ENCODE data around the gene KLF11. TPM values are rescaled to one million over a fixed set of nuclear protein-coding genes. Genes with fewer than 3 reads are reported as not detected.

The KLF11 gene
- total RNA-seq, 1 donor, result 8.3 TPM

- Histone ChIP-seq H3K4me3 (ENCODE audit: insufficient read depth, low read length) (no peak overlapping the region), H3K27ac (ENCODE audit: low read depth, low read length) (no peak overlapping the region), H3K36me3 (ENCODE audit: insufficient read depth, low read length) (no peaks in the 10 kb centered on the region), H4K20me1 (ENCODE audit: insufficient read depth, low read length) (no peaks in the 10 kb centered on the region), H3K79me2 (ENCODE audit: insufficient read depth, low read length) (no peaks in the 10 kb centered on the region), H3K4me1 (ENCODE audit: insufficient read depth, low read length) (no peaks in the 10 kb centered on the region), H3K27me3 (ENCODE audit: insufficient read depth, low read length) (no peaks in the 10 kb centered on the region), H3K4me2 (ENCODE audit: insufficient read depth, low read length) (no peak overlapping the region), H3K9me3 (ENCODE audit: low read depth, low read length) (no peaks in the 10 kb centered on the region), H2AFZ (ENCODE audit: low read length) (no peak overlapping the region)
- no peak for DNase-seq (ENCODE audit: insufficient read length, low spot score, missing footprints)
- TF ChIP-seq, protein P1, sequence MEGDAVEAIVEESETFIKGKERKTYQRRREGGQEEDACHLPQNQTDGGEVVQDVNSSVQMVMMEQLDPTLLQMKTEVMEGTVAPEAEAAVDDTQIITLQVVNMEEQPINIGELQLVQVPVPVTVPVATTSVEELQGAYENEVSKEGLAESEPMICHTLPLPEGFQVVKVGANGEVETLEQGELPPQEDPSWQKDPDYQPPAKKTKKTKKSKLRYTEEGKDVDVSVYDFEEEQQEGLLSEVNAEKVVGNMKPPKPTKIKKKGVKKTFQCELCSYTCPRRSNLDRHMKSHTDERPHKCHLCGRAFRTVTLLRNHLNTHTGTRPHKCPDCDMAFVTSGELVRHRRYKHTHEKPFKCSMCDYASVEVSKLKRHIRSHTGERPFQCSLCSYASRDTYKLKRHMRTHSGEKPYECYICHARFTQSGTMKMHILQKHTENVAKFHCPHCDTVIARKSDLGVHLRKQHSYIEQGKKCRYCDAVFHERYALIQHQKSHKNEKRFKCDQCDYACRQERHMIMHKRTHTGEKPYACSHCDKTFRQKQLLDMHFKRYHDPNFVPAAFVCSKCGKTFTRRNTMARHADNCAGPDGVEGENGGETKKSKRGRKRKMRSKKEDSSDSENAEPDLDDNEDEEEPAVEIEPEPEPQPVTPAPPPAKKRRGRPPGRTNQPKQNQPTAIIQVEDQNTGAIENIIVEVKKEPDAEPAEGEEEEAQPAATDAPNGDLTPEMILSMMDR (IDR thresholded peaks at IDR 0.05; ENCODE audit: extremely low read depth, low read depth, low read length), result no peak
These were observed 20.9 kb upstream of the KLF11 start for GRCh38 chr2:10022445-10022844.

GRCh38 chr2:10022966-10023662 lies 20.2 kb upstream of the KLF11 start:
- Histone ChIP-seq H3K4me1 (ENCODE audit: insufficient read depth, low read length) (no peaks in the 10 kb centered on the region), H3K27me3 (ENCODE audit: insufficient read depth, low read length) (no peaks in the 10 kb centered on the region), H3K27ac (ENCODE audit: low read depth, low read length) (no peak overlapping the region), H3K4me2 (ENCODE audit: insufficient read depth, low read length) (no peak overlapping the region), H4K20me1 (ENCODE audit: insufficient read depth, low read length) (no peaks in the 10 kb centered on the region), H3K4me3 (ENCODE audit: insufficient read depth, low read length) (no peak overlapping the region), H3K79me2 (ENCODE audit: insufficient read depth, low read length) (no peaks in the 10 kb centered on the region), H3K9me3 (ENCODE audit: low read depth, low read length) (no peaks in the 10 kb centered on the region), H2AFZ (ENCODE audit: low read length) (no peak overlapping the region), H3K36me3 (ENCODE audit: insufficient read depth, low read length) (no peaks in the 10 kb centered on the region)
- DNase-seq (ENCODE audit: insufficient read length, low spot score, missing footprints), result peak; percentile 66
- TF ChIP-seq, protein P1 (IDR thresholded peaks at IDR 0.05; ENCODE audit: extremely low read depth, low read depth, low read length), result peak; percentile 26

DNA sequence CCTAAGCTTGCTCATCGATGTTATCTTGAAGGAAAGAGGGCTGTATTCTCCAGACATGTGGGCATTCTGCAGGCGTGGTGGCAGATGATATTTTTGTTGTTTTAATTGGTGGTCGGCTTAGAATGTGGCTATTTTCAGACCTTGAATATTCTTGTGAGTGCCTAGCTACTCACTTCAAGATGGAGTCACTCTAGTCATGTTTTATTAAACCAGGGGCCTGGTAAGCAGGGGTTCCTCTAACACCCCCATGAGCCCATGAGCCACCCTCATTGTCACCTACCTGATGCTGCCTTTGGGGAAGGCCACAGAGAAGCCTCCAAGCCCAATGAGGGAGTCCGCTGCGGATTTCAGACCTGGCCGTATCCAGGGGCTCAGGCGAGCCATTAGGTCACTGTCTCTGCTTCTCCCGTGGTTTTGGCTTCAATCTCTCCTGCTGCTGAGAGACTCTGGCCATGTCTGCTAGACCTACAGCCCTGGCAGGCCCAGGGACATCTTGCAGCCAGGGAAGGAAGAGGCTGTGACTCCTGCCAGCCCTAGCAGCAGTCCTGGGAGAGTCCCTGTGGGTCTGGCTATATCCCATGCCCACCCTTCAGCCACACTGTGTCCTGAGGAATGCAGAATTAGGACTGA lies 16.3 kb upstream of the KLF11 start:
- H3K36me3 ChIP-seq (ENCODE audit: insufficient read depth, low read length), result no peaks in the 10 kb centered on the region

More for the DNA sequence above, 16.3 kb upstream of the KLF11 start:
- peak; percentile 49 for DNase-seq (ENCODE audit: insufficient read length, low spot score, missing footprints)
- Histone ChIP-seq H3K4me1 (ENCODE audit: insufficient read depth, low read length) (no peaks in the 10 kb centered on the region), H3K27me3 (ENCODE audit: insufficient read depth, low read length) (peaks cover 3% of the 10 kb centered on the region), H3K27ac (ENCODE audit: low read depth, low read length) (no peak overlapping the region), H3K9me3 (ENCODE audit: low read depth, low read length) (no peaks in the 10 kb centered on the region), H4K20me1 (ENCODE audit: insufficient read depth, low read length) (no peaks in the 10 kb centered on the region), H3K79me2 (ENCODE audit: insufficient read depth, low read length) (no peaks in the 10 kb centered on the region), H3K4me2 (ENCODE audit: insufficient read depth, low read length) (no peak overlapping the region), H3K4me3 (ENCODE audit: insufficient read depth, low read length) (no peak overlapping the region), H2AFZ (ENCODE audit: low read length) (no peak overlapping the region)
- TF ChIP-seq, protein P1 (IDR thresholded peaks at IDR 0.05; ENCODE audit: extremely low read depth, low read depth, low read length), result no peak

Data from osteoblast (primary cell).